HG02610 (cell line): ENCODE data around the gene MRPS18C.

Source experiments
- ATAC-seq: cut with Tn5 transposase; IDR thresholded peaks from one replicate; pipeline ENCODE4 v1.9.1; 2021; ENCODE audit warnings: mild to moderate bottlenecking, moderate library complexity; ENCODE audit not compliant: unreplicated experiment

The MRPS18C gene

DNA sequence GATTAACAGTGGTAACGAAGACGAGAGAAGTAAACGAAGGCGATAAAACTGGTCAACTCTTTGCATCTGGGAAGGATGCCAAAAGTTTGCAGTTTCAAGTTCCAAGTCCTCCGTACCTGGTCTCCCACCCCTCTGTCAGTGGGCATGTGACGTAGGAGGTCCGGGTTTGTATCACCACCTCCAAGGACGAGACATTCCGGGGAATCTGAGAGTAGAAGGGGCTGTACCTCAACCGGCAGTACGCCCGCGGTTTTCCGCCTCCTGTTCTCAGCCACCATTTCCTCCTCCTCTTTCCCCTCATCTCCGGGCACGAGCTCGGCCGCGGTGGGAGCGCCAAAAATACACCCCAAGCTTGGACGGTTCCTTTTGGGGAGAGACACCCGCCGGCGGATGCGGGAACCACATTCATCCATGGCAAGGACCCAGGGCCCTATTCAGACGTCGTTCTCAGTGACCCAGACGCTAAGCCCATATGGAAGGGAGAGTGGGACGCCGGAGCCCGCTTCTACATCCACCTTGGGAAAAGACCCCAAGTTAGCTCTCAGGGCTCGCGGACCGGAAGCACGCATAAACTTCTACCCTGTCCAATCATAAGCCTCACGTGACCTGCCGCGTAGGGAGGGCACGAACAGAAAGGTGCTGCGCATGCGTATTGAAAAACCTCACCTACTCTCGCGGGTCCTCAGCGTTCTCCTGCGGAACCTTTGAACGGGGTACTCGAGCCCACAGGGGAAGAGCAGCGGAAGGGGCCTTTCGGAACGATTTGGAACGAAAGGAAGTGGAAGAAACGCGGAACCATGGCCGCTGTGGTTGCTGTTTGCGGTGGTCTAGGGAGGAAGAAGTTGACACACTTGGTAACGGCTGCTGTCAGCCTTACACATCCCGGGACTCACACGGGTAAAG lies at the start of gene MRPS18C, which contains the start of gene HELQ:
Gene MRPS18C, plus strand, starts transcription at position 778 of the 903 bp plus-strand sequence. Its CDS starts 20 bp downstream, at position 798.
Gene HELQ, minus strand, starts transcription at position 543 of the 903 bp plus-strand sequence. Its CDS starts 130 bp downstream, at position 413.
- peak; percentile 93 for ATAC-seq

DNA sequence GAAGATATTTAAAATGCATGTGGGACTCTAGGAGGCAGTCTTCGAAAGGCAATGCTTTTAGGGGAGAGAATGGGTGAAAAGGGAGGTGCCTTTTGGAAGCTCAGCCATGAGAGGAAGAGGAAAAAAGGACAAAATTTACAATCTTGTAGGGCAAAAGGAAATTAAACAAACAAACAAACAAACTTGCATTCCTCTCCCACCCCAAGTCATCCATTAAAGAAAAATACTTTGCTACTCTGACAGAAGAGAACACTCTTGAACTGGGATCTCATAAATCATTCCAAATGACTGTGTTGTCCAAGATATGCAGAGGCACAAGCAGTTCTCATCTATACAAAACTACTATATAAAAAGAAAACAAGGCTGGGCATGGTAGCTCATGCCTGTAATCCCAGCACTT lies 47.0 kb upstream of the MRPS18C start:
- ATAC-seq = no peak

DNA sequence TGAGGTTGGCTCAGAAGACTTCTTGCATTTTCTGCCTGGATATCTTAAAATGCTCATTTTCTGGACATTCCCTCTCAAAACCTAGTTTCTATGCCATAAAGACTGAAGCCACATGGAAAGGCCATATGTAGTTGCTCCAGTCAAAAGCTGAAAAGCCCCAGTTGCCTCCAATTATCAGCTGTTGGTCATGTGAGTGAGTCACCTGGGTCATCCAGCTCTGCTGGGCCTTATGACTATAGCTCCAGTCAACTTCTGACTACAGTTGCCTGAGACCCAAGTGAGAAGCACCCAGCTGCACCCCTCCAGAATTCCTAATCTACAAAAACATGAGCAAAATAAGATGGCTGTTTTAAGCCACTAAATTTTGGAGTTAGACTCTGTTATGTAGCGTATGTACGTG lies 42.2 kb upstream of the MRPS18C start:
- no peak for ATAC-seq

DNA sequence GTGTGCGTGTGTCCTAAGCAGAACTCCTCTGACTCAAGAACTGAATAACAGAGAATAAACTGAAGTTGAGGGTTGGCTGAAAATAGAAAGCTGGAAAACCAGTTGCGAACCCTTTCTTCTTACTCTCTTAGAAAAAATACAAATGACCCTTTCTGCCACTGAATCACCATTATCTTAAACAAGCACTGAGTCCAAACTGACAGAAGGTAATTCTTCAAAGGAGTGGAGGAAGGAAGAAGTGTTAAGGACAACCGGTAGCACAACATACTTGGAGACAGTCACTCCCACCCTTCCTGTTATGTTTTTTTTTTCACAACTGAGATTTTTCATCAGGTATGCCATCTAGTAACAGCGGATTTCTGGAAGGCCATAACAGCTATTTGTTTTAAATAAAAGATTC lies 38.3 kb upstream of the MRPS18C start:
- ATAC-seq = no peak

DNA sequence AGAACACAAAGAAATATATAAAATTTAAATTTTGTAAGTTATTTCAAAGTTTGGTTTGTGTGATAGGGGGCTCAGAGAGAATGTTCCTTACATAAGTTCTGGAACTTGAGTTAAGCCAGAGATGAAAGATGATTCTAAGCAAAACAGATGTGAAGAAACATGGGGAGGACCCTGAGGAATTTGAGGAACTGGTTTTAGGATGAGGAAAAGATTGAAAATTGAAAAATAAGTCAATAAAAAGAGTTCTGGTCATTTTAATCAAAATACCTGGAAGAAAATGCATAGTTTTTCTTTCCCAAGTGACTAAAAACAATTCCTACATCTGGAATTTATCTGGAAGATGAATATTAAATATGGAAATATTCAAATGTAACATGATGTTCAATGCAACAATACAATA lies 37.6 kb upstream of the MRPS18C start:
- no peak for ATAC-seq

DNA sequence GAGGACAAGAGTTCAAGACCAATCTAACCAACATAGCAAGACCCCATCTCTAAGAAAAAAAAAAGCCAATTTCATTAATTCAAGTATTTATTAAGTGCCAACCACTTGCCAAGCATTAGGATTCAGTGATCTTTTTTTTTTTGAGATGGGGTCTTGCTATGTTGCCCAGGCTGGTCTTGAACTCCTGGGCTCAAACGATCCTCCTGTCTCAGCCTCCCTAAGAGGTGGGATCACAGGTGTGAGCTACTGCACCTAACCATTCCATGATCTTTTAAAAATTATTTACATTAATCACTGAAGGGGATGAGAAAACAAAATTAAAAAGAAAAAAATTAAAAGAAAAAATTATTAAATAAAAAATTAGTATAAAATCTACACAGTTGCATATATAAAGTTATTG lies 24.7 kb upstream of the MRPS18C start:
- no peak for ATAC-seq

DNA sequence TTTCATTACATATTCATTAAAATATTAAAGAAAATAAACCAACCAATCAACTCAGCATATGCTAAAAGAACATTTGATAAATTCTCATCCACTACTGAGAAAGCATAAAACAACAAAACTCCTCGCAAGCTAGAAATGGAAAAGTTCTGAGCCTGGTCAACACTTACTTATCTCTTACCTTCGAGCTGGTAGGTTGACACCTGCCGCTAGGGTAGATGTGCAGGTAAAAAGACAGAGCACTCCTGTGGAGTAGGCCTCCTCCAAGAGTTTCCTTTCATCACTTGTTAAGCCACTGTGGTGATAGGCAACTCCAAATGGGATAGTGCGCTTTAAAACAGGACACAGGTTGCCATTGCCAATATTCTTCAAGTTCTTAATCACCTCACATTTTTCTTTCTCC lies 19.2 kb upstream of the MRPS18C start:
- ATAC-seq = no peak

DNA sequence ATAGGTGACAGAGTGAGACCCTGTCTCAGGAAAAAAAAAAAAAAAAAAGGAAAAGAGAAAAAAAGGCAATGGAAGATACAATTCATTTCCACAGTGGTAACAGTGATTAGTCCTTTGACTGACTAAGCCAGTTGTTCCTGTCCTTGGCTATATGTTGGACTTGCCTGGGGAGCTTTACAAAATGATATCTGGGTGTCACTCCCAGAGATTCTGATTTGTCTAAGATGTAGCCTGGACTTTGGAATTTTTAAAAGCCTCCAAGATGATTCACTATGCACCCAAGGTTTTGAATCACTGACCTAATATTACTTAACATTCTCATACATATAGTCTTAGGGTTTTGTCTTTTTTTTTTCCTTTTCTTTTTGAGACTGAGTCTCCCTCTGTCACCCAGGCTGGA lies 17.1 kb upstream of the MRPS18C start:
- no peak for ATAC-seq

DNA sequence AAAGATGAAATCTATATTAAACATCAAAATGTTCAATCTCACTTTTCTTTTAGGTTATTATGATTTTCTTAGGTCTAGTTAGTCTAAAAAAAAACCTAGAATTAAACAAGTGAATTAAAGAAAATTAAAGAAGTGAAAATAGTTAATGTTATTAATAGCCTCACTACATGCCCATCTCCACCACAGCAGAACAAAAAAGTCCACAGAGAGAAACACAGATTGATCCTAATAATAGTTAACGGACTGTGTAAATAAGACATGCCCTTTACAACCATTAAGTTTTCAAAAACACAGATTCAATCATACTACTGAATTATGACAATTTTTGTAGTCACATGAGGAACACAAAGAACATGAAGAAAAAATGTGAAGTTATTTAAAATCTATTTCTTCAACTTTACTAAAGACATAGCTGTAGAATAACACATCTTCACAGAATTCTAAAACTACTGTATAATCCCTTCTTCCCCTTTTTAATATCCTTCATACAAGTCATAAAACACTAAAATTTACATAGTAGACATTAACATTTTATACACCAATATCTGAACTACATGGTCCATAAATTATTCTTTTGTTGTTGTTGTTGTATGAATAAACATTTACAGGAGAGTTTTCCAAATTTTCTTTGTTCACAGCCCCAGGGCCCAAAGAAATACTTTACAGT lies 15.6 kb upstream of the MRPS18C start:
- ATAC-seq = no peak

DNA sequence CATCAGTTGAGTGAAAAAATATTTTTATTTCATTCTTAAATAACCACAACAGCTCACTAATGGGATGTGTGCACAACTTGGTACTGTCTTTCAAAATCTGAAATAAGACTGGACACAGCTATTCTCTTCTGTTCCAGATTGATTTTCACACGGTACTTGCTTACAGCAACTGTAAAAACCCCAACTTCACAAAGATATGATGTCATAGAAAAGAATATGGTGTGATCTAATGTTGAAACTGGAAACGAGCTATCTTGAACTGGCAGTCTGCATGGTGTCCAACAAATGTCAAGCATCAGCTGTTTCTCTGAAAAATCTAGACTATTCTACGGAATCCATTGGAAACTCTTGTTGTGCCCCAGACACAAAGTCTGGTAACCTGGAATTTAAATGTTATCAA lies 15.0 kb upstream of the MRPS18C start:
- ATAC-seq = peak; percentile 73

DNA sequence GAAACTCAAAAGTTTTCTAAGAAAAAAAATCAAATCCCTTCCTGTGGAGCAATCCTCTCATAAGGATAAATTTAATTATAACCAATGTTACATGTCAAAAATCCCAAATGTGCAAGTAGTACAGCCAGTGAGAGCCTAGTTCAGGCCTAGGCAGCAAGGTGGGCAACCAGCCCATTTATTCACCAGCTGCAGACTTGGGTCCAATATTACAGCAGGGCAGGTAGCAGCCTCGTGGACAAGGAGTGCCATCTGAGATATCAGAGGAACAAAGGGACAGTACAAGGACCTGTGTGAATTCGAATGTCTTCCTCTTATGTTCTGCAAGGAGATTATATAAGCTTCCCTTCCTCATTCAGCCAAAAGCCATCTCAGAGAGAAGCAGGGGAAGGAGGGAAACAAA lies 6.8 kb upstream of the MRPS18C start:
- ATAC-seq = no peak

DNA sequence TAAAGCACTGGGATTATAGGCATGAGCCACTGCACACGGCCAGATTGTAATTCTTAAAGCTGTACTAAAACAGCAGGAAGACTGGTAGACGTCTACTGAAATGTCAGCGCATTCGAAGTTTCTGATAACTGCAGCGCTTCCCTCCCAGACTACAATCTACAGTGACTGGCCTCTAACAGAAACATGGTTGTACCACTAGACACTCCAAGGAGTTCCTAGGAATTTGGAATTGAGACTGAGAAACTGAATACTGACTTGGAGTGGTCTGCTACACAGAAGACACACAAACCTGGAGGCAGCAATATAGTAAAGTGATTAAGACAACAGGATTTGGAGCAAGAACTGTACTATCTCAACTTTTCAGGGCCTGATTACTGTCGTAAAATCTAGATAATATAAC lies 1.2 kb upstream of the MRPS18C start:
- ATAC-seq = no peak

DNA sequence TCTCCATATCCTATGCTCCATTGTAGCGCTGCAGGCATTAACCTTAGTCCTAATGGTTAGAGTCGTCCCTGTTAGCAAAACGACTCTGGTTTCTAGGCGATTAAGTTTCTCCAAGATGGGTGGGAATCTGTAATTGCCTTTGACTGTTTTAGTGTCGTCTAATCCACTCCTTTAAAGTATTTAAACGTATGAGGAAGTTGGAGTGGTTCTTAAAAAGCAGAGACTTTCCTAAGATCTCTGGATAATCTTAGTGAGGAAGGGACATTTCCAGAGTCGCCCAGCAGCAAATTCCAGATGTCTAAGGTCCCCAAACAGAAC lies 285 bp downstream of the MRPS18C start:
- ATAC-seq = no peak

DNA sequence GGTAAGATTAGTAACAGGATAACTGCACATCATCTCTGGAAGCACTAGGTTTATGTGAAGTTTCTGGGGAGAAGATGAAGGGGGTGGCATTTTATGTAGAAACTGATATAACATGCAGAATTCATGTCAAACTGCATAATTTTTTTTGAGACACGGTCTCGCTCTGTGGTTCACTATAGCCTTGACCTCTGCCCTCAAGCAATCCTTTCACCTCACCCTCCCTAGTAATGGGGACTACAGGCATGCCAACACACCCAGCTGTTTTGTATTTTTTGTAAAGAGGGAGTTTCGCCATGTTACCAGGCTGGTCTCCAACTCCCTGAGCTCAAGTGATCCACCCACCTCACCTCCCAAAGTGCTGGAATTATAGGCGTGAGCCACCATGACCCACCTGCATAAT lies 17.6 kb downstream of the MRPS18C start:
- ATAC-seq = no peak

DNA sequence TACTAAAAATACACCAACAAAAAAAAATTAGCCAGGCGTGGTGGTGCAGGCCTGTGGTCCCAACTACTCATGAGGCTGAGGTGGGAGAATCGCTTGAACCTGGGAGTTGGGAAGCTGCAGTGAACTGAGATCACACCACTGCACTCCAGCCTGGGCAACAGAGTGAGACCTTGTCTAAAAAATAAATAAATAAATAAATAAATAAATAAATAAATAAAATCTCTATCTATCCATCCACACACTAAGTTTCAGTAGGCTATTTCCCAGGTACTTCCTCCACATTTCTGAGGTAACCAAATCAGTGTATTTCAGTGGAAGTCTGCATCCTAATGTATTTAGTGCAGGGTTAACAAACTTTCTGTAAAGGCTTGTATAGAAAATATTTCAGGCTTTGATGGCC lies 18.1 kb downstream of the MRPS18C start:
- no peak for ATAC-seq

DNA sequence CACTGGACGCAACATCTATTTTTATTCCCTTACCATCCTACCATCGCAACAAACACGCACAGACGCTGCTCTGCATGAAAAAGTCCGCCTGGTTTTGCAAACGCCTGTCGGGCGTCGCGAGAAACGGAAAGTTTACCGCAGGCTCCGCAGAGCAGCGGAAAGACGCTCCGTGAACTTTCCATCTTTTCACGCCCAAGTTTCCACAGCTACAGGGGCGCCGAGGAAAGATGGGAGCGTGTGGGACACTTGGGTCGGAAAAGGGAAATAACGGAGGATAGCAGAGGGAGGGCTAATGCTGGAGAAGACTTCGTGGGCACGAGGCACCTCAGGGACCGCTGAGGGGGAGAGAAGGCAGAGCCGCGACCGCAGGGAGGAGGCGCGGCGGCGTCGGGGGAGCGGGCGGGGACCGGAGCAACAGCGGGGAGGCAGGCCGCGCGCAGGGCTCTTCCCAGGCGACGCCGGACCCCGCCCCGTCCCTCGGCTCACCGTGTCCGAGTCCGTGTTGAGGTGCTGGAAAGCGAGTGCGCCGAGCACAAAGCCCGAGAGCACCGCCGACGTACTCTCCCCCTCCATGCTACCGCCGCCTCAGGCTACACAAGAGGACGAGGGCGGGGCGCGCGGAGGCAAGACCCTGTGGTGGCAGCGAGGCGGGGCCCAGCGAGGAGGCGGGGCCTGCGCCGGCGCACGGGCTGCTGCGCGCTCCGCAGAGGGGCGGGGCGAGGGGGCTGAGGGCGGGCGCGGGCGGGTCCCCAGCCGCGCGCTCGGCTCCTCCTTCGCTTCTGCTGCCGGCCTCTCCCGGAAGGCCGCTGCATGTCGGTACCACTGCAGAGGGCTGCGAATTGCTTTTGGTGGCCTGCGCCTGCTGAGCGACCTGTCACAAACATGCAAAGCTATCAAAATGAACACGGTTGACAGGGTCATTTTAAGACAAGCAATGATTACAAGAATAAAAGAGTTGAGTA lies 28.9 kb downstream of the MRPS18C start, which contains the start of gene ABRAXAS1:
Gene ABRAXAS1, minus strand, starts transcription at position 601 of the 962 bp plus-strand sequence. Its CDS starts 28 bp downstream, at position 573.
- ATAC-seq = peak; percentile 98

DNA sequence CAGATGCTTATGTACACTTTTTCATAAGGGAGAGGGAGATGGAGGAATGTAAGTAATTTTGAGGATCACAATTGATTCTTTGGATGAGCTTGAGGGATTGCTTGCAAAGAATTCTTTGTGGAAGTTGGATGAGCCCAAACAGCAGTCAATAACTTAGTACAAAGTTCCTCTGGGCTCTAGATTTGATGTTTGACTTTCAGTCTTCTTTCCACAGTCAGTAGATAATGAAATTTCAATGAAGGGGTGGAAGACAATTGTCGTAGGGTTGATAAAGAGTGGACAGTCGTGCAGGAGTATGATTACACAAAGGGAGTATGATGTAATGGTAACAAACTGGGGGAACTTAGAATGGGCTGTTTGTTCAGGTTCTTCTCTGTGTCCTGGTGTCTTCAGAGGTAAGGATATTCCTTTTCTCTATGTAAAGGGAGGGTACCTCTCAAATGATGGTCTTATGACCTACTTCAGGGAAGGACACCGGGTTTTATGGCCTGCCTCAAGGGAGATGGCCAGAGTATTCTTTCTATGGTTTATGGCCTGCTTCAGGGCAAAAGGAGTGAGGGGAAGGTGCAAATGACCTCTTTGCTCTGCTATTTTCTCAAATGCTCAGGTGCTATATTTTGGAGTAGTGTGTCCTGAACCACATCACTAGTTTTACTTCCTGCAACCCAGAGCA lies 30.7 kb downstream of the MRPS18C start:
- no peak for ATAC-seq

DNA sequence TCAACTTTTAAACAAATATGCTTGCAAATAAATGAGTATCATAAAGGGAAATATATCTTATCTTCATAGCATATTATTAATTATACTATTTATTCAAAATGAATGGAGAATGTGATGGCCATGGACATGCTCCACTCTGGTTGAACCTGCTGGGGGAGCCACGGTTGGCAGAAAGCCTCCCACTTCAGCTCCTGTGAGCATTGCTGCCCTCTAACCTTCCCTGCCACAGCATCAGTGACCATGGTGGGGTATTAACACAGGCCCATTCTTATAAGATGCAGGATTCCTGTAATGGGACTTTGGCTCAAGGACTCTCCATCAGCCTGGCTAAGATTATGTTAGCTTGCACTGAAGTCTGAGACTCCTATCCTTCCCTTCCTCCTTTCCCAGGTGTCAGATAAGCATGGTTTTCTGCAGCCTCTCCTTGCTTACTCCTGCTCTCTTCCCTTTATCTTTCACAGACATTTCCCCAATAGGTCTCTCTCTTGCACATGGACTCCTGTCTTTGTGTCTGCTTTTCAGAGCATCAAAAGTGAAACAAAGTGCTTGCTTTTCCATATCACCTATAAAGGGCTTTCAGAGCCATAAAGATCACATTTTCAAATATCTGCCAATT lies 34.0 kb downstream of the MRPS18C start:
- ATAC-seq = no peak

DNA sequence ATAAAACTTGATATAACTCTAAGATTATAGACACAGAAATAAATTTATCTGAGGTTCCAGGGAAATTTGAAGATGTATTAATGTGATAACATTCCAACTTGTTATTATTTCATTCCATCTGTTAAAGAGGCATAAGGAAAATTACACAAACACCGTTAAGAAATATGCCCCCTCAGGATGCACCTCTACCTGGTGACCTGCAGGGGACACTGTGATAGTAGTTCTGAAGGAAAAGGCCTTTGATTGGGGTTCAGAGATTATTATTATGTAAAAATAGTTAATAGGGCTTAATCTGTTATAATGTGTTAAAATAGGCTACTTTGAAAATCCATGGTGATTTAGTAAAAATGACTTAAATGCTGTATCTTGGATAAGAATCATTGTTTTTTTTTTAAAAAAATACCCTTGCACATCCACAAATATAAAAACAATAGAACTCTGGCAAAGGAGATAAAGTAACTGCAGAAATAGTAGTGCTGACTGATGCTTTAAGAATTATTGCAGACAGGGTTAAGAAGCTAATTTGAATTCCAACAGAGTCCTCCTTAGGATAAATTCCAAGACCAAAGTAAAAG lies 35.1 kb downstream of the MRPS18C start:
- peak; percentile 84 for ATAC-seq
